ENCODE results near the gene SLC35E2B.
"Not testable (repeated sequence)": the region's sequence is repeated elsewhere in the genome, so short reads cannot be mapped to it uniquely, and the experiment has no call there.

The SLC35E2B gene

DNA sequence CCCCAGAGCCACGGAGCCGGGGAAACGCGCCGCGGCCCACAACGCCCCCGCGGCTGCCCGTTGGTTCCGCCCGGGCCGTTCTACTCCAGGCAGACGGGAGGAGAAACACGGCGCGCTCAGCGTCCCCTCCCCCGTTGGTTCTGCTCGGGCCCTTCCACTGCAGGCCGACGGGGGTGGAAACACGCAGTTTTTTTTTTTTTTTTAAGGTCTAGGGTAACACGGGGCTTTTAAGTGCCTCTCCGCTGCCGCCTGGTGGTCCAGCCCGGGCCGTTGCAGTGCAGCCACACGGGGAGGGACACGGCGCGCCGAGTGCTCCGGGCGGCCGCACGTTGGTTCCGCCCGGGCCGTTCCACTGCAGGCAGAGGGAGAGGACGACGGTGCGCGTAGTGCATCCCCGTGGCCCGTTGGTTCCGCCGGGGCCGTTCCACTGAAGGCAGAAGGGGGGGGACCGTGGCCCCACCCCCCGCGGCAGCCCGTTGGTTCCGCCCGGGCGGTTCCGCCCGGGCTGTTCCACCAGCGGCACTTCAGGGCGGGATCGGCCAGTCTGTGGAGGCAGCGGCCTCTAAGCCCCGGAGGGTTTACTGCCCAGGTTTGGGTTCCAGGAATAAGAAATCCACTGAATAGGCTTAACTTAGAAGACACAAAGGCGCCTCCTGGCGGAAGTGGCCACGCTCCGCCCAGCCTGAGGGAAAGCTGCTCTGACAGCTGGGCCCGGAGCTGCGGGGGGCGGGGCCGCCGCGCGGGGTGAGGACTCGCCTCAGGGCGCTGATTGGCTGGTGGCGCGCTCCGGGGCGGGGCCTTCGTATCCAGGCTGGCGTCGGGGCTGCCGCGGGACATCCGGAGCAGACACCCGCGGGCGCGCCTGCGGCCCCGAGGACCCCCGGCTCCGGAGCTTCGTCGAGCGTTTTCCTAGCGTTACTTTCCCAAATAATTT is at the start of gene SLC35E2B:
SLC35E2B (minus strand) TSS at position 82 of the 934 bp plus-strand sequence. CDS start 16,096 bp downstream, outside the sequence.
- Histone ChIP-seq H2AFZ (ENCODE audit: low read depth, low read length) (peak within 1 kb of the TSS; percentile 72), H3K4me3 (ENCODE audit: low read length) (peak within 1 kb of the TSS; percentile 61)
- not testable (repeated sequence) for H3K27me3 ChIP-seq (ENCODE audit: insufficient read depth, low read length); H3K9me3 ChIP-seq (ENCODE audit: low read length); H3K36me3 ChIP-seq (ENCODE audit: insufficient read depth, low read length); H3K4me1 ChIP-seq (ENCODE audit: insufficient read depth, low read length)

DNA sequence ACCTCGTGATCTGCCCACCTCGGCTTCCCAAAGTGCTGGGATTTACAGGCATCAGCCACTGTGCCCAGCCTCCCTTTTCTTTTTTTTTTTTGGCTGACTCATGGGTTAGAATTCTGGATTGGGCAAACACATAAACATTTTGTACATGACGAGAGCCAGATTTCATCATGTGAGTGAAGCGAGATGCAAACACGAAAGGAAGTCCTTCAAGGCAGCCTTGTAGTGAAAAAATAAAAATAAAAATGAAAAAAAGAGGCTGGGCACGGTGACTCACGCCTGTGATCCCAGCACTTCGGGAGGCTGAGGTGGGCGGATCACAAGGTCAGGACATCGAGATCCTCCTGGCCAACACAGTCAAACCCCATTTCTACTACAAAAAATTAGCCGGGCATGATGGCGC is 48.4 kb upstream of the SLC35E2B start:
- H3K4me1 ChIP-seq (ENCODE audit: insufficient read depth, low read length); H3K27me3 ChIP-seq (ENCODE audit: insufficient read depth, low read length); H2AFZ ChIP-seq (ENCODE audit: low read depth, low read length); H3K9me3 ChIP-seq (ENCODE audit: low read length); H3K4me3 ChIP-seq (ENCODE audit: low read length): not testable (repeated sequence)
- H3K36me3 ChIP-seq (ENCODE audit: insufficient read depth, low read length): peaks cover 11% of the 10 kb centered on the region

DNA sequence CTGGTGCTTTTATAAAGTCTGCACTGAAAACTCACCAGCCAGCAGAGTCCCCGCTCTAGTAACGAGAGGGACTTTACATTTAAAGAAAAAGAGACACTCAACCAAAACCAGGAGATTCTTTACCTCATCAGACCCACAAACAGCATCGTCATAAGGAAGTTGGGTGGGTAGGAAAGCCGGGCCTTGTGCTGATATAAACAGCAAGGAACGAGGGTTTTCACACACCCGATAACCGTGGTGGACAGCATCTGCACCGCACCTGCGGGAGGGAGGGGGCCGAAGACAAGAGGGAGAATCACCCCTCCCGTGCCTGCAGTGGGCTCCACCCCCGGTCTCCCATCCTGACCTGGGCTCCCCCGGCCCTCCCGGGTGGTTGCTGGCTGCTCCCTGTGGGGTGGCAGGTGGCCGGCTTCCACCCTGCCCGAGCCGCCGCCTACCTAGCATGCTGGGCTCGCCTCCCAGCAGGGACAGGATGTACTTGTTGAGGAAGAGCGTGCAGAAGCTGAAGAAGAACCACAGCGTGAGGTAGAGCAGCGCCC is 46.3 kb upstream of the SLC35E2B start:
- not testable (repeated sequence) for H3K27me3 ChIP-seq (ENCODE audit: insufficient read depth, low read length); H3K9me3 ChIP-seq (ENCODE audit: low read length); H3K4me1 ChIP-seq (ENCODE audit: insufficient read depth, low read length); H2AFZ ChIP-seq (ENCODE audit: low read depth, low read length); H3K4me3 ChIP-seq (ENCODE audit: low read length)
- H3K36me3 ChIP-seq (ENCODE audit: insufficient read depth, low read length): peaks cover 22% of the 10 kb centered on the region

DNA sequence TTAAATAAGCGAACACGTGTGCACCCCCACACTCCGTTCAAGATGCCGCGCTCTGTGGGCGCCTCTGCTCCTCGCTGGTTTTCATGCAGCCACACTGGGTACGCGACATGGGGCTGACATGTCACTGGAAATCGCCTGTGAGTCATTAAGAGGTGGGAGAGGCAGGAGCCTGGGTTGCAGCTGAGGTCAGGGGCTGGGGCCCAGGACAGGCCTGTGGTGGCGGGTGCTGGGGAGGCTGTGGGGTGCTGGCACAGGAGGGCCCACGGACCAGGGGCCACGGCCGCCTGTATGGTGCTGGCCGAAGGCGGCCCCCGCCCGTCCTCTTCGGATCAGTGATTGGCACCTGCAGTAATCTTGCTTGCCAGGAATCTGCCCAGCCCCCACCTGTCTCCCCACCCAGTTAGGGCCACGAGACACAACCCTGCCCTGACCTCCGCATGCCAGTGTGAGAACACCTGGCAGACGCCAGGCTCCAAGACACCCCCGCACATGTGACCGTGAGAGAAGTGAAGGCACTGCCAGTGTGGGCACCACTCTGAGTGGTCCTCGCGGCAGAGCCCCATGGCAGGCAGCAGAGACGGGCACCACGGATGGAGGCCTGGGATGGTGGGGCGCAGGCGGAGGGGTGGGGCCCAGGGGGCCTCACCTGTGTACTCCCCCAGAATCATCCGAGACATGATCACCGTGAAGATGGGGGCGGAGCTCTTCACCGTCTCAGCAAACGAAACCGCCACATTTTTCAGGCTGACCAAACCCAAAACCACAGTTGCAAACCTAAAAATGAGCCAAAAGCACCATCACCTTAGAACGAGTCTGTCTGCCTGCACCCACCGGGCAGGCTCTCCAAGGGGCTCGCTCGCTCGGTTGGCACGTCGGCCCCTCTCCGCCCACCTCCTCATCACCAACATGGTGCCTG is 45.3 kb upstream of the SLC35E2B start:
- not testable (repeated sequence) for H3K4me3 ChIP-seq (ENCODE audit: low read length); H3K27me3 ChIP-seq (ENCODE audit: insufficient read depth, low read length); H3K9me3 ChIP-seq (ENCODE audit: low read length); H3K4me1 ChIP-seq (ENCODE audit: insufficient read depth, low read length); H2AFZ ChIP-seq (ENCODE audit: low read depth, low read length)
- peaks cover 24% of the 10 kb centered on the region for H3K36me3 ChIP-seq (ENCODE audit: insufficient read depth, low read length)

DNA sequence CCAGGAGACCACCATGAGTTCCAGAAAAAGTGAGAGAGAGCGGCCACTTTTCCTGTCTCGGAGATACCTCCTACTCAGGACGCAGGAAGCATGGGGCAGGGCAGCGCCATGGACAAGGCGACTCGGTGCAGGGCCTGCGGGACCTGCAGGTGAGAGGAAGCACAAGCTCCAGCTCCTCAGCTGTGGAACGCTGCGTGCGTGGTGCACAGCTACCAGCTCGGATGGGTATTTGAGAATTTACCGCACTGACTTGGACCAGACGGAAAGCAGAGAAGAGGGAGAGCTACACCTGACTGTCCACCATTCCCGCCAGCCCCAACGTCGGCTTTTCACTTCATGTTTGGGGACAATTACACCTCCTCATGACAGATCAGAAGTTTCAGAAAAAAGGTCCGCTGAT is 39.8 kb upstream of the SLC35E2B start:
- Histone ChIP-seq H2AFZ (ENCODE audit: low read depth, low read length) (no peak overlapping the region), H3K36me3 (ENCODE audit: insufficient read depth, low read length) (peaks cover 37% of the 10 kb centered on the region), H3K9me3 (ENCODE audit: low read length) (no peaks in the 10 kb centered on the region), H3K4me3 (ENCODE audit: low read length) (no peak overlapping the region), H3K4me1 (ENCODE audit: insufficient read depth, low read length) (no peaks in the 10 kb centered on the region), H3K27me3 (ENCODE audit: insufficient read depth, low read length) (no peaks in the 10 kb centered on the region)

DNA sequence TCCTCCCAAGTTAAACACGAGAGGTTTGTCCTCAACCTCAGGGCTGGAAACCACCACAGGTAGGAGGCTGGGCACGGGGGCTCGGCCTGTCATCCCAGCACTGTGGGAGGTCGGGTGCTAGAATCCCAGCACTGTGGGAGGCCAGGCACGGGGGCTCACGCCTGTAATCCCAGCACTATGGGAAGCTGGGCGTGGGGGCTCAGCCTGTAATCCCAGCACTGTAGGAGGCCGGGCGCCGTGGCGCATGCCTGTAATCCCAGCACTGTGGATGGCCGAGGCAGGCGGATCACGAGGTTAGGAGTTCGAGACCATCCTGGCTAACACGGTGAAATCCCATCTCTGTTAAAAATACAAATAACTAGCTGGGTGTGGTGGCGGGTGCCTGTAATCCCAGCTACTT is 38.3 kb upstream of the SLC35E2B start:
- H3K27me3 ChIP-seq (ENCODE audit: insufficient read depth, low read length): no peaks in the 10 kb centered on the region
- H3K36me3 ChIP-seq (ENCODE audit: insufficient read depth, low read length): peaks cover 35% of the 10 kb centered on the region
- H3K4me1 ChIP-seq (ENCODE audit: insufficient read depth, low read length): no peaks in the 10 kb centered on the region
- no peak overlapping the region for H2AFZ ChIP-seq (ENCODE audit: low read depth, low read length)
- H3K9me3 ChIP-seq (ENCODE audit: low read length): no peaks in the 10 kb centered on the region
- H3K4me3 ChIP-seq (ENCODE audit: low read length): no peak overlapping the region

DNA sequence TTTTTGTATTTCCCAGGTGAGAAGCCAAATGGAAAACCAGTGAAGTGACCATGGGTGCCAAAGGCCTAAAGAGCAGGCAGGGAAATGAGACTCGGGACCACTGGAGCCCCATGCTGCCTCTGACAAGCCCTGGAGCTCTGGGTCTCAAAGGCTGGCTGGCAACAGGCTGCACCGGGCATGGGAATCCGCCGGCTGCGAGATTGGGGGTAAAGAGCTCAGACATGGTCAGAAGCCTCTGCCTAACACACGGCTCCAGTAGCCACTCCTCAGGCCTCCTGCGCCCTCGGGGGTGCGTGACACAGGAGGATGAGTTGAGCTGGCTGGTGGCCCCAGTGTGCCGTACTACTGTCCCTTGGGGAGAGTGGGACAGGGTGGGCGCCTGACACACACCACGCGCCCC is 37.6 kb upstream of the SLC35E2B start:
- not testable (repeated sequence) for H3K4me3 ChIP-seq (ENCODE audit: low read length); H2AFZ ChIP-seq (ENCODE audit: low read depth, low read length); H3K4me1 ChIP-seq (ENCODE audit: insufficient read depth, low read length); H3K9me3 ChIP-seq (ENCODE audit: low read length); H3K27me3 ChIP-seq (ENCODE audit: insufficient read depth, low read length)
- peaks cover 31% of the 10 kb centered on the region for H3K36me3 ChIP-seq (ENCODE audit: insufficient read depth, low read length)

DNA sequence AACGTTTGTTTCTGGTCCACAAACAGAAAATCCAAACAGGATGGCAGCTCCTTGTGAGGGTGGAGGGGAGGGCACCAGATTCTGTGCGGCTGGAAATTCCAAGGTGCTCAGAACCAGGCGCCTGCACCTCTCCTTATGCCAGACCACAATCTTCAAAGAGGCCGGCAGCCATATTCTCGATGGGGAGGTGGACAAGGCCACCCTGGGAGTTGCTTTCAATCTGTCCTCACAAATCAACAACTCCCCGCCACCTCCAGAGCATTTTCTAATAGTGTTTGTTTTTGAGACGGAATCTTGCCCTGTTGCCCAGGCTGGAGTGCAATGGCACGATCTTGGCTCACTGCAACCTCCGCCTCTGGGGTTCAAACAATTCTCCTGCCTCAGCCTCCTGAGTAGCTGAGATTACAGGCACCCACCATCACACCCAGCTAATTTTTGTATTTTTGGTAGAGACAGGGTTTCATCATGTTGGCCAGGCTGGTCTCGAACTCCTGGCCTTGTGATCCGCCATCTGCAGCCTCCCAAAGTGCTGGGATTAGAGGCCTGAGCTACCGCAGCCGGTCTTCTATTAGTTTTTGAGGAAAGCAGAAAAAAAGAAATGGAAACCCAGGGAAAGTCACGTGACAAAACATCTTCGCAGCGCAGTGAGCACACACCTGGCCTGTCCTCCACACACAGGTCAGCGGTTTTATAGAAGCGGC is 36.7 kb upstream of the SLC35E2B start:
- peaks cover 24% of the 10 kb centered on the region for H3K36me3 ChIP-seq (ENCODE audit: insufficient read depth, low read length)
- not testable (repeated sequence) for H3K4me1 ChIP-seq (ENCODE audit: insufficient read depth, low read length); H3K4me3 ChIP-seq (ENCODE audit: low read length); H2AFZ ChIP-seq (ENCODE audit: low read depth, low read length); H3K27me3 ChIP-seq (ENCODE audit: insufficient read depth, low read length); H3K9me3 ChIP-seq (ENCODE audit: low read length)

DNA sequence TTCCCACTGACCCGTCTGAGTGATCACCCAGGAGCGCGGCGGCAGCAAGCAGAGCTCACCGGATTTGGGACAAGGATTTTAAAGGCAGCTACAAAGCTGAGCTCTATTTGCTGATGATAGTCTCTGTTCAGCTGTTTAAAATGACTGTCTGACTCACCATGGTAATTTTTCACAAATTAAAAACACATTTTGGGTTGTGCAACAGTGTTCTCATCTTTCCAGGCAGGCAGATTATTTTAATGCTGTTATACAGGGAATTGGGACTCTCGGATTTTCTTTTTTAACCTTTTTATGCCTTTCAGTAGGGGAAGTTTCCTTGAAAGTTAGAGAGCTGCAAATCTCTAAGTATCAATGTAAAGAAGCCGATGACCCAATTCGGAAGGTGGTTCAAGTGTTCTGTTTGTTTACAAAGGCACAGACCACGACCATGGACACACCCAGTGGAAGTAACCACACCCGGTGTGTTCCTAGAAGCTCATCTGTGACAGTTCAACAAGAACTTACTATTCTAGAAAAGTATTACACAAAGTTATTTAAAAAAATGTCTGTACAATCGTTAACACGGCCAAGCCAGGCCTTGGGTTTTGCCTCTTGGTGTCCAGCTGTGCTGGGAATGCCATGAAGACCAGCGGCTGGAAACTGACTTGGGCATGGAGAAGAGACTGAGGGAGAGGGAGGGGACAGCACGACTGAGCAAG is 35.9 kb upstream of the SLC35E2B start:
- not testable (repeated sequence) for H2AFZ ChIP-seq (ENCODE audit: low read depth, low read length); H3K27me3 ChIP-seq (ENCODE audit: insufficient read depth, low read length); H3K4me3 ChIP-seq (ENCODE audit: low read length); H3K4me1 ChIP-seq (ENCODE audit: insufficient read depth, low read length); H3K9me3 ChIP-seq (ENCODE audit: low read length)
- peaks cover 21% of the 10 kb centered on the region for H3K36me3 ChIP-seq (ENCODE audit: insufficient read depth, low read length)

DNA sequence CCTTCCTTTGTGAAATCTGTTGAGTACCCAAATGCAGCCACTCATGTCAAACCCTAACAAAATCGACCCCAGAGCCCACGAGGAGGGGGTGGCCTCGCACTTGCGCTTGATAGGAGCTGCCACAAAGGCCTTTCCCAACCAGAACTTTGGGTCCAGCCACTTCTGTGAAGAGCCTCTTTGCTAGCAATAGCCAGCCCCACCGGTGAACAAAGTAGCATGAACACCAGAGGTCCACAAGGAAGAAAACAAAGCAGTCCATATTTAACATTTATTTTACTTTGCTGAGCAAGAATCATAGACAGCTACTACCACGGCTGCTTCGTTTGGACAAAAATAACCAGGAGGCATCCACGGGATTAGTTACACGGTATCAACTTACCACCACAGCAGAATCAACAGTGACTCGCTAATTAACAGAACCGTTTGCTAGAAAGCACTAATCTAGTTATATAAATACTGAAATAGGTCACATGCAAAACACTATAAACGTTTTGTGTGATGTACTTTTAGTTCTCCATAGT is 34.6 kb upstream of the SLC35E2B start:
- peaks cover 13% of the 10 kb centered on the region for H3K36me3 ChIP-seq (ENCODE audit: insufficient read depth, low read length)
- not testable (repeated sequence) for H2AFZ ChIP-seq (ENCODE audit: low read depth, low read length); H3K4me1 ChIP-seq (ENCODE audit: insufficient read depth, low read length); H3K4me3 ChIP-seq (ENCODE audit: low read length); H3K27me3 ChIP-seq (ENCODE audit: insufficient read depth, low read length); H3K9me3 ChIP-seq (ENCODE audit: low read length)

DNA sequence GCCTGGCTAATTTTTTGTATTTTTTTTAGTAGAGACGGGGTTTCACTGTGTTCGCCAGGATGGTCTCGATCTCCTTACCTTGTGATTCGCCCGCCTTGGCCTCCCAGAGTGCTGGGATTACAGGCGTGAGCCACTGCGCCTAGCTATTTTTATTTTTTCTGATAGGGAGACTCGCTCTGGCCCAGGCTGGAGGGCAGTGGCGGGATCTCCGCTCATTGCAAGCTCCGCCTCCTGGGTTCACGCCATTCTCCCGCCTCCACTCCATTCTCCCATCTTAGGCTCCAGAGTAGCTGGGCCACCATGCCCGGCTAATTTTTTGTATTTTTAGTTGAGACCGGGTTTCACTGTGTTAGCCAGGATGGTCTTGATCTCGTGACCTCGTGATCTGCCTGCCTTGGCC is 33.5 kb upstream of the SLC35E2B start:
- not testable (repeated sequence) for H3K4me3 ChIP-seq (ENCODE audit: low read length); H3K9me3 ChIP-seq (ENCODE audit: low read length); H3K27me3 ChIP-seq (ENCODE audit: insufficient read depth, low read length); H3K4me1 ChIP-seq (ENCODE audit: insufficient read depth, low read length); H2AFZ ChIP-seq (ENCODE audit: low read depth, low read length)
- H3K36me3 ChIP-seq (ENCODE audit: insufficient read depth, low read length): peaks cover 11% of the 10 kb centered on the region
